Vagina (tissue), 2 donors: ENCODE measurements around the gene SLC1A3.

Source experiments
- POLR2A ChIP-seq, 2 donors: fragments of 450-650 bp; IDR thresholded peaks; one replicate each; pipeline ENCODE4 v1.6.1; 2017; ENCODE audit warnings: antibody characterized with exemption in 2 of 2, mild to moderate bottlenecking in 2 of 2, moderate library complexity in 2 of 2
- TF ChIP-seq, protein P1 (sequence below), 3 experiments: fragments of 450-650 bp in 2 of 3; fragments of 200-600 bp in 1 of 3; sonication (generic) in 1 of 3; IDR thresholded peaks; one replicate each; pipeline ENCODE4 v1.5.1; 2017 to 2019; ENCODE audit warnings: antibody characterized with exemption in 3 of 3, mild to moderate bottlenecking in 2 of 3, moderate library complexity in 2 of 3

DNA sequence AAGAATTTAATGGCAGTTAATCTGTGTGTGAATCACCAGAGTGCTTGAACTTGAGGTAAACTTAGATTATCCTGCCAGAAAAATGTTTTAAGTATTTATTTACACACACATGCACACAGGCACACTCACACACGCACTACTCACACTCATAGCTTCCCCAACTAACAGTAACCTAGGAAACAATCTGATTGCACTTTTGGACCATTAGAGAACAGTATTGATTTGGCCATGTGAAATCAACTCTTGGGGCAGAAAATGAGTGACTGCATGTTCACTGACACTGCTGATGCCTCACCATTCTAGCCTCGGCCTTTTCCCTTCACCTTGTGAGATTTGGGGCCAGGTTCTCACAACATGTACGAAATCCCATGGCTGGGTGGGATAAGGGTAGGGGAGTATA lies 64.1 kb downstream of the SLC1A3 start:
- TF ChIP-seq, protein P1, sequence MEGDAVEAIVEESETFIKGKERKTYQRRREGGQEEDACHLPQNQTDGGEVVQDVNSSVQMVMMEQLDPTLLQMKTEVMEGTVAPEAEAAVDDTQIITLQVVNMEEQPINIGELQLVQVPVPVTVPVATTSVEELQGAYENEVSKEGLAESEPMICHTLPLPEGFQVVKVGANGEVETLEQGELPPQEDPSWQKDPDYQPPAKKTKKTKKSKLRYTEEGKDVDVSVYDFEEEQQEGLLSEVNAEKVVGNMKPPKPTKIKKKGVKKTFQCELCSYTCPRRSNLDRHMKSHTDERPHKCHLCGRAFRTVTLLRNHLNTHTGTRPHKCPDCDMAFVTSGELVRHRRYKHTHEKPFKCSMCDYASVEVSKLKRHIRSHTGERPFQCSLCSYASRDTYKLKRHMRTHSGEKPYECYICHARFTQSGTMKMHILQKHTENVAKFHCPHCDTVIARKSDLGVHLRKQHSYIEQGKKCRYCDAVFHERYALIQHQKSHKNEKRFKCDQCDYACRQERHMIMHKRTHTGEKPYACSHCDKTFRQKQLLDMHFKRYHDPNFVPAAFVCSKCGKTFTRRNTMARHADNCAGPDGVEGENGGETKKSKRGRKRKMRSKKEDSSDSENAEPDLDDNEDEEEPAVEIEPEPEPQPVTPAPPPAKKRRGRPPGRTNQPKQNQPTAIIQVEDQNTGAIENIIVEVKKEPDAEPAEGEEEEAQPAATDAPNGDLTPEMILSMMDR (IDR thresholded peaks at IDR 0.05): no peak
- TF ChIP-seq POLR2A (IDR thresholded peaks at IDR 0.05): no peak
